ENCODE results near the gene ROBO1.

The ROBO1 gene

DNA sequence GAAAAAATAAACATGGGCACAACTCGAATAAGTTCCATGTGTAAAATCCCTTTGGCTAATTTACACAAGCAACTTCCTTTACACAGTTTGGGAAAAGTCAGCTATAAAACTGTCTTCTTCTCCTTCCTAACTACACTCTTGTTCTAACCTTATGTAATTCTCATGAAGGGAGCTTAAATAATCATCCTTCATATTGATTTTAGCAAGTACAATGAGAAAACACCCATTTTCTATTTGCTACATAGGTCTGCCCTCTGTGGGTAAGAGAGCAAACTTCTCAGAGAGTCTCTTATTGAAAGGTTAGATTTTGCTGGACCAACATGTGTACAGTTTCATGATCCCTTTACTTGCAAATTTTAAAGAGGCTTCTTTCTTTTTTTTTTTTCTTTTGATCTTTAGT lies 398.5 kb downstream of the ROBO1 start:
- CTCF ChIA-PET, result interaction anchor here (0.6 kb wide), 1 partner anchor 9 kb away, joined by 5 read pairs; no protein-coding TSS in a partner anchor
- TF ChIP-seq, protein P1, sequence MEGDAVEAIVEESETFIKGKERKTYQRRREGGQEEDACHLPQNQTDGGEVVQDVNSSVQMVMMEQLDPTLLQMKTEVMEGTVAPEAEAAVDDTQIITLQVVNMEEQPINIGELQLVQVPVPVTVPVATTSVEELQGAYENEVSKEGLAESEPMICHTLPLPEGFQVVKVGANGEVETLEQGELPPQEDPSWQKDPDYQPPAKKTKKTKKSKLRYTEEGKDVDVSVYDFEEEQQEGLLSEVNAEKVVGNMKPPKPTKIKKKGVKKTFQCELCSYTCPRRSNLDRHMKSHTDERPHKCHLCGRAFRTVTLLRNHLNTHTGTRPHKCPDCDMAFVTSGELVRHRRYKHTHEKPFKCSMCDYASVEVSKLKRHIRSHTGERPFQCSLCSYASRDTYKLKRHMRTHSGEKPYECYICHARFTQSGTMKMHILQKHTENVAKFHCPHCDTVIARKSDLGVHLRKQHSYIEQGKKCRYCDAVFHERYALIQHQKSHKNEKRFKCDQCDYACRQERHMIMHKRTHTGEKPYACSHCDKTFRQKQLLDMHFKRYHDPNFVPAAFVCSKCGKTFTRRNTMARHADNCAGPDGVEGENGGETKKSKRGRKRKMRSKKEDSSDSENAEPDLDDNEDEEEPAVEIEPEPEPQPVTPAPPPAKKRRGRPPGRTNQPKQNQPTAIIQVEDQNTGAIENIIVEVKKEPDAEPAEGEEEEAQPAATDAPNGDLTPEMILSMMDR (conservative IDR thresholded peaks at IDR 0.05; ENCODE audit: low read depth), result no peak

DNA sequence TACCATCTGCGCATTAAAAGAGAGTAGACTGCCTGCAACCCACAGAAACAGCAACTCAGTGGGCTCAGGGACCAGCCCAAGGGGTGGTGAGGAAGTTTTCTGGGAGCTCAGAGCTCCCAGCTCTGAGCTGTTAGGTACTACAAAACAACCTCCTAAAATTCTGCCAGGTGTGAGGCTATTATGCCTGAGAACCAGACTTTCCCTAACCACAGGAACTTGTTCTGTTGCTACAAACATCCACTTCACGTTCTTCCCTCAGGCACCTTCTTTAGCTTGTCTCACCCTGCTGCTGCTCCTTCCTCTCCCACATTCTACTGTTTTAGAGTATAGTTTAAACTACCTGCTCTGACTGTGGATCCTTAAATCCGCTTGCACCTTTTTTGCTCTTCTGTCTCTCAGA lies 399.4 kb downstream of the ROBO1 start:
- CTCF ChIA-PET, result no interaction called here
- TF ChIP-seq, protein P1 (conservative IDR thresholded peaks at IDR 0.05; ENCODE audit: low read depth), result no peak

More for the DNA sequence above, 398.5 kb downstream of the ROBO1 start:
- no peak overlapping the region for H3K27ac ChIP-seq
- POLR2A ChIA-PET (ENCODE audit: low non-redundant PET), result no interaction called here
- no peak for DNase-seq (ENCODE audit: low spot score)

DNA sequence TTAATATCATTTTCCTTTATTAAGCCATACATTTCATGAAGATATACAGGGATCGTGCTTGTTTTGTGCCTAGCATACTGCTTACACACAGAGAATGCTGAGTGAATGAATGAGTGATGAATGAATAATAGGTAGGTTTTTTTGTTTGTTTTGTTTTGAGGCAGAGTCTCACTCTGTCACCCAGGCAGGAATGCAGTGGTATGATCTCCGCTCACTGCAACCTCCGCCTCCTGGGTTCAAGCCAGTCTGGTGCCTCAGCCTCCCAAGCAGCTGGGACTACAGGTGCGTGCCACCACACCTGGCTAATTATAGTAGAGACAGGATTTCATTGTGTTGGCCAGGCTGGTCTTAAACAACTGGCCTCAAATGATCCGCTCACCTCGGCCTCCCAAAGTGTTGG lies 400.0 kb downstream of the ROBO1 start:
- no peak overlapping the region for H3K27ac ChIP-seq
- TF ChIP-seq, protein P1 (conservative IDR thresholded peaks at IDR 0.05; ENCODE audit: low read depth), result no peak
- DNase-seq (ENCODE audit: low spot score), result no peak
- POLR2A ChIA-PET (ENCODE audit: low non-redundant PET), result no interaction called here
- CTCF ChIA-PET, result no interaction called here

More for the DNA sequence above, 399.4 kb downstream of the ROBO1 start:
- DNase-seq (ENCODE audit: low spot score), result no peak
- no peak overlapping the region for H3K27ac ChIP-seq
- POLR2A ChIA-PET (ENCODE audit: low non-redundant PET), result no interaction called here

DNA sequence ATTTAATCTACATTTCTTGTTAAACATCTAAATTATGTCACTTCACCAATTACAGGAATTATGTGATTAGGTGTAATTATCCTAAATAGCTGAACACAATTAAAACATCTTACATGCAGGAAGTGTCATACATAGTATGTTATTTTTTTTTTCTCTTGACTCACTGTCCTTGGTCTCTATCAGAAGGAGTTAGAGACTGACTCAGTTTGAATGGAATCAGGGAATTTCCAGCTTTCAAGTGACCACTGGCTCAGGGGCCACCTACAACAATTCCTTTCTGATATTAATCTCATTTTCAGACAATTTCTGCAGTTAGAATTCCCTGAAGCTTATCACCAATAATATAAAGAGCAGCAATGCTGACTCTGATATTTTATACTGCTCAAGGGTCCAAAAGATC lies 400.7 kb downstream of the ROBO1 start:
- no peak for DNase-seq (ENCODE audit: low spot score)
- no peak overlapping the region for H3K27ac ChIP-seq
- TF ChIP-seq, protein P1 (conservative IDR thresholded peaks at IDR 0.05; ENCODE audit: low read depth), result no peak
- ChIA-PET POLR2A (ENCODE audit: low non-redundant PET) (no interaction called here), CTCF (interaction anchor here (0.6 kb wide), 2 partner anchors 23 to 152 kb away, joined by 3 read pairs; no protein-coding TSS in a partner anchor)

DNA sequence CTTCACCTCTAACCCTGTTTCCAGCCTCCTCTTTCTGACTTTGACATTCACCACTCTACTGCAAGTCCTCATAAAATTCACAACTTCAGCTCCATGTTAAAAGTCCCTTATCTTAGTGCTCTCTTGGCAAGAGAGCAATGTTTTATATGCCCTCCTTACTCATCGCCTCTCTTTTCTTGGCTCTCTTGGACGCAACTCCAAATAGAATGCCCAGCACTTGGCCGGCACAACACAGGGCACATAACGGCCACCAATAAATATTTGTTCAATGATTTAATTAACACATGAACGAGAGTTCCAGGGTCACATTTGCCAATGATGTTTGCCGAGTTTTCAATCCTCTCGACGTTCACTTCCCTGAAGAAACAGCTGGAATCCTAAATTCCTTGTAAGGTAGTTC lies 401.4 kb downstream of the ROBO1 start:
- H3K27ac ChIP-seq, result no peak overlapping the region
- TF ChIP-seq, protein P1 (conservative IDR thresholded peaks at IDR 0.05; ENCODE audit: low read depth), result no peak
- no peak for DNase-seq (ENCODE audit: low spot score)
- CTCF ChIA-PET, result interaction anchor here (0.6 kb wide), 2 partner anchors 24 to 153 kb away, joined by 3 read pairs; no protein-coding TSS in a partner anchor
- POLR2A ChIA-PET (ENCODE audit: low non-redundant PET), result no interaction called here

DNA sequence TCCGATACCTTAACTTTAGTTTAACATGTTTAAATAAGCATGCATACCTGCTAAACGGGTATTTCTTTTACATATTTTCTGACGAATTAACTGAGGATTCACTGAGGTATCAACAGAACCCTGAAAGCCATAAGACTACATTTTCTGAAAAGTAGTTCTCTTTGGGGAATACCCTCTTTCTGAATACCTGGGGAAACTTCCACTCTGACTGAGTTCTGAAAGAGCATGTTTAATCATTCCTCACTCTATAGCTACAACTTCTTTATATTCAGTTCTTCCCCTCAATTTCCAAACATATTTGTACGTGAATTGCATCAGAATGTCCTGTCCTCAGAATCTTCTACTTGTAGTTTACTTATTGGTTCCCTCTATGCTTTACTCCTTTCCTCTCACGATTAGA lies 403.0 kb downstream of the ROBO1 start:
- TF ChIP-seq, protein P1 (conservative IDR thresholded peaks at IDR 0.05; ENCODE audit: low read depth), result no peak
- CTCF ChIA-PET, result no interaction called here
- H3K27ac ChIP-seq, result no peak overlapping the region
- POLR2A ChIA-PET (ENCODE audit: low non-redundant PET), result no interaction called here
- DNase-seq (ENCODE audit: low spot score), result no peak

Data from RWPE1 (cell line).